ENCODE results near the gene ARHGEF37.
"Not testable (repeated sequence)": the region's sequence is repeated elsewhere in the genome, so short reads cannot be mapped to it uniquely, and the experiment has no call there.

ARHGEF37 gene

DNA sequence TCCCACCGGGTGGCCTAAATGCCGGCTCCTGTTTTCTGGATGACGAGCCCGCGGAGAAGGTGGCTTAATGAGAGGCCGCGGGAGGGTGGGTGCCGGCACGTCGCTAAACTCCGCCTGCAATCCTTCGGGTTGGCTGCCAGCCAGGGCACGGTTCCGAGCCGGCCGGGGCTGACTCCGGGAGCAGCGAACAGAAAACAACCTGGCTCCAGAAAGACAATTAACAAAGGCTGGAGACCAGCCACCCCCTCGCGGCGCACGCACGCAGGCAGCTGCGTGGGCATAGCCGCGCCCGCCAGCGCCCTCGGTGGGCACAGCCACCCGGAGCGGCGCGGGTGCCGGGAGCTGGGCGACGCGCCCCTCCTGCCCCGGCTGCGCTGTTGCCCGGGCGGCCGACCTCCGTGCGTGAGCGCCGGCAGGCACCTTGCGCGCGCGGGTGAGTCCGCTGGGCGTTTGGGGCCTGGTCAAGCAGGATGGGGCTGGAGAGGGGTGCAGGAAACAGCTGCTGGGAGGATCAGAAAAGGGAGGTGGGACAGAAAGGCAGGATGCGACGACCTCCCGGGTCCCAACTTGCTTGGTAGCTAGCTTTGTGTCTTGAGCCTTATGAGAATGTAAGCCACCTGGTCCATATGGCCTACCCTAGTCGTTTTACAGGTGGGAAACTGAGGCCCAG lies at the start of gene ARHGEF37:
TSS of gene ARHGEF37 (plus strand) at position 307 of the 670 bp plus-strand sequence. CDS start 16,272 bp downstream, outside the sequence.
- DNase-seq (ENCODE audit: low read depth in 1 of 2, low spot score in 1 of 2), result peak; percentile 13 to 28

GRCh38 chr5:149532413-149532812 lies 48.9 kb upstream of the ARHGEF37 start:
- no peak for DNase-seq (ENCODE audit: low read depth in 1 of 2, low spot score in 1 of 2)

- DNase-seq (ENCODE audit: low read depth in 1 of 2, low spot score in 1 of 2), result not testable (repeated sequence)
These were observed 45.5 kb upstream of the ARHGEF37 start for GRCh38 chr5:149535787-149536186.

DNA sequence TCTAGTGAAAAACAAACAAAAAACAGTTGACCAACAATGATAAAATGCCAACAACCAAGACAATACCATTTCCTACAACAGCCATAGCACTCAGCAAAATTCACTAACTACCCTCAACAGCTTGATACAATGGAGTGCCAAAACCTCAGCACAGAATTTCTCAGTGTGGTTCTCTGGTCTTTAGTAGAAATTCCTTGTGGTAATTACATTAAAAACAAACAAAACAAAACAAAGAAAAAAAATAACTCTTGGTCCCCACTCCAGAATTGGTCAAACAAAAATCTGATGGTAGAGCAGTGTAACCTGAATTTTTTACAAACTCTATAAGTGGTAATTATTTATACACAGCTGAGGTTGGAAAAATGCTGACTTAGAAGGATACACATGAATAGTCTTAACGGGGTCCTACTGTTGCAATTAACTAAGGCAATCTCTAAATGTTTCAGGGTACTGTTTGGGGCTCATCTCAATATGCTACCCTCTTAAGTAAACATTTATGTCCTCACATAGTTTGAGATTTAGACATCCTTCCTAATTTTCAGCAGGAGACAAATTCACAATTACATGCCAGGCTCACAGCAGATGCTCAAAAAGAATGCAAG lies 43.8 kb upstream of the ARHGEF37 start:
- DNase-seq (ENCODE audit: low read depth in 1 of 2, low spot score in 1 of 2), result no peak

GRCh38 chr5:149540089-149540488 lies 41.2 kb upstream of the ARHGEF37 start:
- DNase-seq (ENCODE audit: low read depth in 1 of 2, low spot score in 1 of 2), result no peak

DNA sequence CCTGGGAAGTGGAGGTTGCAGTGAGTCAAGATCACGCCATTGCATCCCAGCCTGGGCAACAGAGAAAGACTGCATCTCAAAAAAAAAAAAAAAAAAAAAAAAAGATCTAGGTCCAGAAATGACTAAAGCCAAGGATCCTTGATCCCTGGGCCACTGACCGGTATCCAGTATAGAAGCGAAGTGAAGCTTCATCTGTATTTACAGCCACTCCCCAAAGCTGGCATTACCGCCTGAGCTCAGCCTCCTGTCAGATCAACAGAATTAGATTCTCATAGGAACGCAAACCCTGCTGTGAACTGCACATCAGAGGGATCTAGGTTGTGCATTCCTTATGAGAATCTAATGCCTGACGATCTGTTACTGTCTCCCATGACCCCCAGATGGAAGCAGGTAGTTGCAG lies 39.4 kb upstream of the ARHGEF37 start:
- no peak for DNase-seq (ENCODE audit: low read depth in 1 of 2, low spot score in 1 of 2)

- no peak for DNase-seq (ENCODE audit: low read depth in 1 of 2, low spot score in 1 of 2)
These were observed 37.8 kb upstream of the ARHGEF37 start for GRCh38 chr5:149543361-149544027.

GRCh38 chr5:149544028-149544420 lies 37.3 kb upstream of the ARHGEF37 start:
- DNase-seq (ENCODE audit: low read depth in 1 of 2, low spot score in 1 of 2), result no peak

DNA sequence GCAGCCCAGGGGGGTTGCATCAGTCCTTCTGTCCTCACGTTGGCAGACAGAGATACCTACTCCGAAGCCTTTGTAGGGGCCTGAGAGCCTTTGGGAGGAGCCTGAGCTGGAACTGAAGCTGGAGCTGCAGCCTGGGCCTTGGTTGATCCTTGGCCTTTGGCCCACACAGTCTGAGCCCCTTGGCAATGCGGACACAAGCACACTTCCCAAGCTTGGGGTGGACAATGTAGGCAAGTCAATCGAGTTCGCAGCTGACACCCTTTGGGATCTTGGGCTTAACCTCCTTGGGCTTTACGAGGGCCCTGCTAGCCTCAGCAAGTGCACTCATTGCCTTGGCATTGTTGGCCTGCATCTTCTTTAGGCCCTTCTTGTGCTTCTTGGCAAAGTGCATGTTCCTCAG lies 36.0 kb upstream of the ARHGEF37 start:
- DNase-seq (ENCODE audit: low read depth in 1 of 2, low spot score in 1 of 2), result no peak

- DNase-seq (ENCODE audit: low read depth in 1 of 2, low spot score in 1 of 2), result no peak
These were observed 34.3 kb upstream of the ARHGEF37 start for GRCh38 chr5:149546974-149547373.

DNA sequence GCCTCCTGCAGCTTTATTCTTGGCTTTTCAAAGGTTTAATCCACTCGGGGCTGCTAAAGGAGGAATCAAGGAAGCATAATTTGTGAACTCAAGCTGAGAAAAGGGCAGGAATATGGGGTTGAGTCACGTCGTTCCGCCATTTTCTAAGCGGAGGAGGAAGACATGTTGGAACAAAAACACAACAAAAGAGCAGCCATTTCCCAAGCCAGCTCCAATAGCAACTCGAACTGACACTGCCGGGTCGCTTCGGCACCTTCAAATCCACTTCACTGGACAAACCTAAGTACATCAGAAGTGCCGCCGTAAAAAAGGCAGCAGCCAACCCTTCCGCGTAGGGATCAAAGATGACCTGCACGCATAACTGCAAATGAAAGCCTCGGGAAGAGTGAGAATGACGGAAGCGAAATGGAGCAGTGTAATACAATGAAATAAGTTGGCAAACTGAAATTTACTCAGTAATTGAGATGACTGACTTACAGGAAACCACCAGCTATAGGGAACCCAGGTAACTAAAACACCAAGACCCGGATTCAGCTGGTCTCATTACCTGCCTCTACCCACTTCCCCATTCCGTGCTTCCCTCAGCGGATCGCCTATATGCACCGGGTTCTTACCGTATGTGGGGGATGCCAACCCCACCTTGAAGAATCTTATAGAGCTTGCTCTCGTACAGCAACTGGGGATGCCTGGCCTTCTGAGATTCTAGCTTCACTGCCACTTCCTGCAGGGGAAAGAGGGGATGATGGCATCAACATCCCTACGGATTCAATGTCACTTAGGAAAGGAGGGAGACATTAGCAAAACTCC lies 31.6 kb upstream of the ARHGEF37 start:
- no peak for DNase-seq (ENCODE audit: low read depth in 1 of 2, low spot score in 1 of 2)

- no peak for DNase-seq (ENCODE audit: low read depth in 1 of 2, low spot score in 1 of 2)
These were observed 31.1 kb upstream of the ARHGEF37 start for GRCh38 chr5:149550268-149550583.

DNA sequence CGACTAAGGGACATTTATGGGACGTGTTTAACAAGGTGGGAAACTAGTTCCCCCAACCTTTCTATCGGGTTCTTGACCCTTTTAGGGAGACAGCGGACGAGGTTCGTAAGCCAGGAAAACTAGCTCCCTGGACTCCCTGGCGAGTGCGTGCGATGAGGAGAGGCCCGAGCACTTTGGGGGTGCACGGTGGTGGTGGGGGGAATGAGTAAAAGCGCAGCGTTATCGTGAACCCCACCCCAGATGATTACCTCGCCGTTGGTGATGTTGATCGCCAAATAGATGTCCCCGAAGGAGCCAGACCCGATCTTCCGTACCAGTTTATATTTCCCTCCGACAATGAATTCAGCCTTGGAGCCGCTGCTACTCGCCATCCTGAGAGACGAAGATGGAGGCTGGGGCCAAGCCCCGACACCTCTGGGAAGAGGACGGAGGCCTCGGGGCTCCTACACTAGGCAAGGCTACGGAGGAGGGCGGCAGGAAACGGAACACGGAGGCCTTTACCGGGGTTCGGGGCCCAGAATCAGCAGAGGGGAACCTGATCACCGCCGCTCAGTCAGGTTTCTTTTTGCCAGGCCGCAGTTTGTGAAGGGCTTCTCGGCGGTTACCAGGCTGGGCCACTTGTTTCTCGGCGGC lies 30.6 kb upstream of the ARHGEF37 start:
- peak in 1 of 2 donors; percentile 7 for DNase-seq (ENCODE audit: low read depth in 1 of 2, low spot score in 1 of 2)

GRCh38 chr5:149551227-149552037 lies 29.9 kb upstream of the ARHGEF37 start, which contains the start of gene CSNK1A1:
CSNK1A1 (minus strand) TSS chr5:149551439; CDS start chr5:149550964, 475 bp downstream.
- DNase-seq (ENCODE audit: low read depth in 1 of 2, low spot score in 1 of 2), result peak; percentile 98 to 99

GRCh38 chr5:149552038-149552494 lies 29.2 kb upstream of the ARHGEF37 start:
- no peak for DNase-seq (ENCODE audit: low read depth in 1 of 2, low spot score in 1 of 2)

DNA sequence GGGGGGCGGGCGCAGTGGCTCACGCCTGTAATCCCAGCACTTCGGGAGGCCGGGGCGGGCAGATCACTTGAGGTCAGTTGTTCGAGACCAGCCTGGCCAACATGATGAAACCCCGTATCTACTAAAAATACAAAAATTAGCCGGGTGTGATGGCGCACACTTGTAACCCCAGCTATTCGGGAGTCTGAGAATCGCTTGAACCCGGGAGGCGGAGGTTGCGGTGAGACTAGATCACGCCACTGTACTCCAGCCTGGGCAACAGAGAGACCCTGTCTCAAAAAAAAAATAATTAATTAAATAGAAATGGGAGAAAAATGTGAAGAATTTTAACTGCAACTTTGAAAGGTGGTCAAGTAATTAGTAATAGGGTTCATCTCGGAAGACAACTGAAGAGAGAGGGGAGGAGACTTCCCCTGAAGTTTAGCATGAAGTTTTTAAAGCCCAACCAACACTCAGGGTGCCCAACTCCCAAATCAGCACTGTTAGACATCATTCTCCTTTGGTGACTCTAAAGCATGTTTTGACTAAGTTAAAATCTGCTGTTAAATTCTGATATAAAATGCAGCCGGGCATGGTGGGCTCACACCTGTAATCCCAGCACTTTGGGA lies 28.6 kb upstream of the ARHGEF37 start:
- DNase-seq (ENCODE audit: low read depth in 1 of 2, low spot score in 1 of 2), result no peak

DNA sequence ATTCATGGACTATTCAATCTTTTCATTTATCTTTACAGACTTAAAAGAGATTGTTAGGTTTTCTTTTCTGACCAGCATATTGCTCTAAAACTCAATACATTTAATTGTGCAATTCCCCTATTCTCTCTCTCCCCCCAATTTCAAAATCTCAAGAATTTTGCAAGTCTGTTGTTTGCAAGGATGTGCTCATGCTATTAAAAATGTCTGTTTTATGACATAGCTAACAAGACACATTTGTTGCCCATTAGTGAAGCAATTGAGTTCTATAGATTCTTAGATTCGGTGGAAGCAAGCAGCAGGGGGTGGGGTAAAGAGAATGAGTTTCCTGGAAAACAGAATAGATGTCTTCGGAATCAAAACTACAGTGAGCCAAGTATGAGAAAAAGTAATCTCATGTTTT lies 21.6 kb upstream of the ARHGEF37 start:
- DNase-seq (ENCODE audit: low read depth in 1 of 2, low spot score in 1 of 2), result no peak

DNA sequence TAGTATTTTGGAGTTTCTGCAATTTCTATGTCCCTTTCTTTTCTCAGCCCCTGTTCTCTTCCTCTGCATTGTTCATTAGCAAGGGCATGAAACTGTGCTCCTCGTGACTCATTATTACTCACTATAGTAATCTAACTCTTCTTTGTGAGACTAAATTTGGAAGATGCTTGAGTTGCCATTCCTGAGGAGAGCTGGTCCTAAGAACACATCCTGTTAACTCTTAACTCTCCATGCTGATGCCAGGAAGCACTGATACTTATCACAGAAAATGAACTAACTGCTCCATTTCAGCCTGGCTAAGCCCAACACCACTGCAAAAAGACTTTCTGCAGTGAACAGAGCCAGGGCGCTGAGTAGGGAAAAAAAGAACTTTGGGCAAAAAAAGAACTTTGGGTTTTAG lies 19.4 kb upstream of the ARHGEF37 start:
- no peak for DNase-seq (ENCODE audit: low read depth in 1 of 2, low spot score in 1 of 2)

DNA sequence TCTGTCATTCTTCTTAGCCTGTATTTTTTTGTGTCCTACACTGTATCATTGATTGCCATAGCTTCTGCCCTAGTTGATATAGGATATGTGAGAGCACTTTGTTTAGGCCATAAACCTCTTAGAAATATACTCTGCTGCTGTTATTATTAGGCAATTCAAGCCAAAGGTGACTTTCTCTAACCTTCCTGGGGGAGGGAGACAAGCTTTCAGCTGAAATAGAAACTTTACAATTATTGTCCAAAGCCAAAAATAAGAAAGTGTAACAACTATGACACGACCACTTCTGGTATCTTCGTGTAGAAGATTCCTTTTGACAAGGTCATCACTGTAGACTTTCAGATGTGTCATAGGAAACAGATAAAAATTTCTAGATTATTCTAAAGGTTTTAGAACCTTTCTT lies 17.8 kb upstream of the ARHGEF37 start:
- DNase-seq (ENCODE audit: low read depth in 1 of 2, low spot score in 1 of 2), result no peak

All from activated T-helper 1 cell treated with anti-CD3 and anti-CD28 coated beads, Interleukin-2, amount 50 U/mL, for 16 hours (primary cell).